Measurements from ENCODE around the gene KLHDC3.

DNA sequence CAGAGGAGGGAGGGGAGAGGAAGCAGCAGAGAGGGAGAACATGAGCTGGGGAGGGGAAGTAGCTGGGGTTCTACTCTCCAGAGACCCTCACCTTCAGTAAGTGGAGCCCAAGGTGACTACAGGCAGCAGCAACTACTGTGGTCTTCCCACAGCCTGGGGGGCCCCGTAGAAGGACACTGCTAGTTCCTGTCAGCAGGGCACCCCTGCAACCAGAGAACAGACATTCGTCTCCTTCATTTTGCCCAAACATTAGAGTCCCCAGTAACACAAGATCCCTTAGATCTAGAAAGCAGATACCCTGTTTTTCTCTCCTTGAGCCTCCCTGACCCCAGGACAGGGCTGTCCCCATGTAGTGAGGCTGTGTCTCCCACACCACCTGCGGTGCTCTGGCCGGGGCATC is 45.3 kb upstream of the KLHDC3 start:
- no peak for TF ChIP-seq CTCF (IDR thresholded peaks at IDR 0.05; ENCODE audit: borderline replicate concordance, extremely low read depth, low read length, poor library complexity, severe bottlenecking)
- no peak for TF ChIP-seq EZH2 (IDR thresholded peaks at IDR 0.05; ENCODE audit: borderline replicate concordance, low read depth, low read length, severe bottlenecking)

Measured in DND-41 (cell line).